ENCODE measurements around the gene HYAL2.

Gene HYAL2

DNA sequence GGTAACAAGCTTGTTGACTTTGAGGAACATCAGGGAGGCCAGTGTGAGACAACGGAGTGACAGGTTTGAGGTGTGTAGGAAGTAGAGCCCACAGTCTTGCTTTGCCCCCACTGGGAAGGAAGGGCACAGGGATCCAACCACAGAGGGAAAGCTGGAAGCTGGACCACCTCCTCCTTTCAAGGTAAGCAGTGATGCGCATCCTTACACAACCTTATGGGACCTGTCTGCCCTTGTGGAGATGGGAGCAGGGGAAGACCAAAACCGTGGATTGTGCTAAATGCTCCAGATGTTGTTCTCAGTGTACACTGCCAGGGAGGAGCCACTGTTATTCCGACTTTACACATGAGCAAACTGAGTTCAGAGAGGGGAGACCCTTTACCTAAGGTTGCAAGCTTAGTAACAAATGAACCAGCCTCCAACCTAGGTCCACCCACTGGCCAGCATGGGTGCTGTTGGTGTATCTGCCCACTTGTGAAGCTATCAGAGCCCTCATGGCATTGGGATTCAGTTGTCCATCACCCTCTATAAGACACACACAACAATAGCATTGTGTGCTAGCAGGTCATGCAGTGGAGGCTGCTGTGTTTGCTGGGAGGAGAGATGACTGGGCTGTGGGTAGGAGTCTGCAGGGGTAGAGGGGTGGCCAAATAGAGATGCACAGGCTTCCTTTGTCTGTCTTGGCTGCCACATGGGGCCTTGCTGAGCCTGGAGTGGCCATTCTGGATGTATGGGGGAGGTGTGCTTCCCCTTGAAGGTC, 44.2 kb downstream of the HYAL2 start:
- H3K4me3 ChIP-seq (ENCODE audit: low read depth, low read length), result no peak overlapping the region
- no peak for DNase-seq (ENCODE audit: low read depth)
- TF ChIP-seq, protein P1, sequence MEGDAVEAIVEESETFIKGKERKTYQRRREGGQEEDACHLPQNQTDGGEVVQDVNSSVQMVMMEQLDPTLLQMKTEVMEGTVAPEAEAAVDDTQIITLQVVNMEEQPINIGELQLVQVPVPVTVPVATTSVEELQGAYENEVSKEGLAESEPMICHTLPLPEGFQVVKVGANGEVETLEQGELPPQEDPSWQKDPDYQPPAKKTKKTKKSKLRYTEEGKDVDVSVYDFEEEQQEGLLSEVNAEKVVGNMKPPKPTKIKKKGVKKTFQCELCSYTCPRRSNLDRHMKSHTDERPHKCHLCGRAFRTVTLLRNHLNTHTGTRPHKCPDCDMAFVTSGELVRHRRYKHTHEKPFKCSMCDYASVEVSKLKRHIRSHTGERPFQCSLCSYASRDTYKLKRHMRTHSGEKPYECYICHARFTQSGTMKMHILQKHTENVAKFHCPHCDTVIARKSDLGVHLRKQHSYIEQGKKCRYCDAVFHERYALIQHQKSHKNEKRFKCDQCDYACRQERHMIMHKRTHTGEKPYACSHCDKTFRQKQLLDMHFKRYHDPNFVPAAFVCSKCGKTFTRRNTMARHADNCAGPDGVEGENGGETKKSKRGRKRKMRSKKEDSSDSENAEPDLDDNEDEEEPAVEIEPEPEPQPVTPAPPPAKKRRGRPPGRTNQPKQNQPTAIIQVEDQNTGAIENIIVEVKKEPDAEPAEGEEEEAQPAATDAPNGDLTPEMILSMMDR (IDR thresholded peaks at IDR 0.05; ENCODE audit: insufficient read depth, low read depth, low read length, missing control alignments), result no peak

GRCh38 chr3:50276762-50277101, 45.8 kb downstream of the HYAL2 start:
- H3K4me3 ChIP-seq (ENCODE audit: low read depth, low read length), result no peak overlapping the region
- no peak for DNase-seq (ENCODE audit: low read depth)
- TF ChIP-seq, protein P1 (IDR thresholded peaks at IDR 0.05; ENCODE audit: insufficient read depth, low read depth, low read length, missing control alignments), result no peak

- no peak for DNase-seq (ENCODE audit: low read depth)
- no peak overlapping the region for H3K4me3 ChIP-seq (ENCODE audit: low read depth, low read length)
- TF ChIP-seq, protein P1 (IDR thresholded peaks at IDR 0.05; ENCODE audit: insufficient read depth, low read depth, low read length, missing control alignments), result no peak
Measured at GRCh38 chr3:50275996-50276761, 46.4 kb downstream of the HYAL2 start.

DNA sequence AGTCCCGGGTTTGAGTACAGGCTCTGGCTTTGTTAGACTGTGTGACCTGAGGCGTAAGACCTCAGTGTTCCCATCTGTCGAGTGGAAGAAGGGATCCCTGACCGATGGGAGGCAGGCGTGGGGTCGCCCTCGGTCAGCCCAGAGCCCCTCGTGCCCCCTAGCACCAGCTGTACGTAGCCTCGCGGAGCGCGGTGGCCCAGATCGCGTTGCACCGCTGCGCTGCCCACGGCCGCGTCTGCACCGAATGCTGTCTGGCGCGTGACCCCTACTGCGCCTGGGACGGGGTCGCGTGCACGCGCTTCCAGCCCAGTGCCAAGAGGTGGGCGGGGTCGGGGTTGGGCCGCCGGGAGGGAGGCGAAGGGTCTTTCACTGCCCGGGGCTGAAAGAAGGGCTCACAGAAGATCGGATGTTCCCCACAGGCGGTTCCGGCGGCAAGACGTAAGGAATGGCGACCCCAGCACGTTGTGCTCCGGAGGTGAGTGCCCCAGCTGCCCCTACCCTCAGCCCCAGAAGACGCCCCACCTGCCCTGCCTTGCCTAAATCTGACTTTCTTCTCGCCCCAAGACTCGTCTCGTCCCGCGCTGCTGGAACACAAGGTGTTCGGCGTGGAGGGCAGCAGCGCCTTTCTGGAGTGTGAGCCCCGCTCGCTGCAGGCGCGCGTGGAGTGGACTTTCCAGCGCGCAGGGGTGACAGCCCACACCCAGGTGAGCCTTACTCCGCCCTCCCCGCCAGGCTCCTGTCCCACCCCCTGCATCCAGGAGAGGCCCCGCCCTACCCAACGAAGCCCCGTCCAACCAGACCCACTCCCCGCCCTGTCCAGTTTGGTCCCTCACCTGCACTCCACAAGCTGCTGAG, 47.2 kb downstream of the HYAL2 start:
- TF ChIP-seq, protein P1 (IDR thresholded peaks at IDR 0.05; ENCODE audit: insufficient read depth, low read depth, low read length, missing control alignments), result no peak
- H3K4me3 ChIP-seq (ENCODE audit: low read depth, low read length), result no peak overlapping the region
- DNase-seq (ENCODE audit: low read depth), result no peak

DNA sequence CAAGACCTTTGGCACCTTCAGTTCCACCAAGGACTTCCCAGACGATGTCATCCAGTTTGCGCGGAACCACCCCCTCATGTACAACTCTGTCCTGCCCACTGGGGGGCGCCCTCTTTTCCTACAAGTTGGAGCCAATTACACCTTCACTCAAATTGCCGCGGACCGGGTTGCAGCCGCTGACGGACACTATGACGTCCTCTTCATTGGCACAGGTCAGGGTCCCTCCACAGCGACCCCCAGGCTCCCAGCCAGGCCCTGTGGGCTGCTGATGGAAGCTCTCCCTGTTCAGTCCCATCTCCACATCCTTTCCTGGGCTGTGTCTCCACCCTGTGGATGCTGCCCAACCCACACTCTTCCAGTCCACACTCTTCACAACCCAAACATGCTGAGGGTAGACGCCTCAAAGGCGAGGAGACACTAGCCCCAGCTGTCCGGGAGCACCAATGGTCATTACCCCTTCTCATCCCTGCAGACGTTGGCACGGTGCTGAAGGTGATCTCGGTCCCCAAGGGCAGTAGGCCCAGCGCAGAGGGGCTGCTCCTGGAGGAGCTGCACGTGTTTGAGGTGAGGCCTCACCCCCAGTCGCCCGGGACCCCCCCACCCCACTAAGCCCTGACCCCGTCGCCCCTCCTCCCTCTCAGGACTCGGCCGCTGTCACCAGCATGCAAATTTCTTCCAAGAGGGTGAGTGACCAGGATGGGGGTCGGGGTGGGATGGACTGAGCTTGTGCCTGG, 48.0 kb downstream of the HYAL2 start:
- H3K4me3 ChIP-seq (ENCODE audit: low read depth, low read length), result no peak overlapping the region
- TF ChIP-seq, protein P1 (IDR thresholded peaks at IDR 0.05; ENCODE audit: insufficient read depth, low read depth, low read length, missing control alignments), result peak; percentile 78
- DNase-seq (ENCODE audit: low read depth), result peak; percentile 85

DNA sequence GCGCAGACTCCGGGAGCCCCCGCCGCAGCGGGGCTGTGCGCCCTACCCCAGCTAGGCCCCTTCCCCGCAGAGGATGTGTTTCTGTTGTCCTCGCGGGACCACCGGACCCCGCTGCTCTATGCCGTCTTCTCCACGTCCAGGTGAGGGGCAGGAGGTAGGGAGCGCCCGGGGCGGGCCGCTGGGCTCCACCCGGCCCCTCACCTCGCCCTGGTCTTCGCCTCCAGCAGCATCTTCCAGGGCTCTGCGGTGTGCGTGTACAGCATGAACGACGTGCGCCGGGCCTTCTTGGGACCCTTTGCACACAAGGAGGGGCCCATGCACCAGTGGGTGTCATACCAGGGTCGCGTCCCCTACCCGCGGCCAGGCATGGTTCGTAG, 48.9 kb downstream of the HYAL2 start:
- H3K4me3 ChIP-seq (ENCODE audit: low read depth, low read length), result no peak overlapping the region
- no peak for DNase-seq (ENCODE audit: low read depth)
- TF ChIP-seq, protein P1 (IDR thresholded peaks at IDR 0.05; ENCODE audit: insufficient read depth, low read depth, low read length, missing control alignments), result no peak

All from GM12865 (cell line).